Ascending aorta (tissue), 2 donors: ENCODE measurements around the gene CDH20. TPM values are rescaled to one million over a fixed set of nuclear protein-coding genes. Genes with fewer than 3 reads are reported as not detected.

ENCODE experiments used
- DNase-seq, 2 donors: peaks; one replicate each; pipeline ENCODE4 v3.0.0-alpha.2; 2019; ENCODE audit warnings: low spot score in 2 of 2
- H3K27ac ChIP-seq, 2 donors: fragments of 200-600 bp; sonication (generic); one replicate each; pipeline ENCODE4 v1.5.1; 2016 to 2017; ENCODE audit warnings: mild to moderate bottlenecking in 1 of 2
- H3K27me3 ChIP-seq: fragments of 200-600 bp; sonication (generic); one replicate; pipeline ENCODE4 v1.5.1; 2017
- H3K36me3 ChIP-seq, 2 donors: fragments of 200-600 bp; sonication (generic); one replicate each; pipeline ENCODE4 v1.5.1; 2016
- H3K4me1 ChIP-seq, 2 donors: fragments of 200-600 bp; sonication (generic); one replicate each; pipeline ENCODE4 v1.5.1; 2016 to 2017; ENCODE audit warnings: mild to moderate bottlenecking in 1 of 2
- H3K4me3 ChIP-seq, 2 donors: fragments of 200-600 bp; sonication (generic); one replicate each; pipeline ENCODE4 v1.5.1; 2016 to 2017; ENCODE audit warnings: mild to moderate bottlenecking in 1 of 2
- H3K9me3 ChIP-seq, 2 donors: fragments of 200-600 bp; sonication (generic); one replicate each; pipeline ENCODE4 v1.5.1; 2016
- intact Hi-C: fragments of 100-400 bp; cut with DNase I; formaldehyde crosslinking; loops from one replicate; pipeline ENCODE4 v1.15.1; 2023
- total RNA-seq: library from RNA; depleted of rRNA; stranded (reverse); fragments of >200 nt; gene quantifications from one replicate; pipeline ENCODE4 v1.1.0, GENCODE V29; 2016
- TF ChIP-seq, protein P1 (sequence below), 3 experiments: fragments of 200-600 bp in 2 of 3; fragments of 450-650 bp in 1 of 3; sonication (generic) in 2 of 3; IDR thresholded peaks; one replicate each; pipeline ENCODE4 v1.5.1; 2016 to 2019; ENCODE audit warnings: antibody characterized with exemption in 3 of 3, mild to moderate bottlenecking in 1 of 3, moderate library complexity in 1 of 3

CDH20 gene
- not detected for total RNA-seq

GRCh38 chr18:61333271-61333745, at the start of gene CDH20:
TSS of gene CDH20 (plus strand) at chr18:61333430.
- intact Hi-C loops, result no loop called here

DNA sequence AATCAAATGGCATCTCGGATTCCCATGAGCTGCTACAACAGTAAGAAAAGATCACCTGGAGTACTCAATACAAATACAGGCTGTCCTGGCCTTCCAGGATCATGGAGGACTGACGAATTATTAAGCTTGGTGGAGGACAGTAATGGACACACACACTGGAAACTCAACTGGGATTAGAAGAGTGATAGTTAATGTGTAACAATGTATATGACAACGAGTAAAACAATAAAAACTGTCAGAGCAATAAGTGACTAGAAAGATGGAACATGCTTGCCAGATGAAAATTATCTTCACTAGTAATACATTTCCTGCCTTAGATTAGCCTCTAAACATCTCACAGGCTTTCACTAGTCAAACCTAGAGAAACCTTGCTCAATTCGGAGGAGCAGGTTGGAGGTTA, 49.2 kb upstream of the CDH20 start:
- DNase-seq, result no peak
- Histone ChIP-seq H3K9me3 (peaks cover 0 to 5% of the 10 kb centered on the region in 2 donors), H3K27me3 (no peaks in the 10 kb centered on the region), H3K27ac (no peak overlapping the region), H3K36me3 (no peaks in the 10 kb centered on the region), H3K4me1 (no peaks in the 10 kb centered on the region), H3K4me3 (no peak overlapping the region)
- TF ChIP-seq, protein P1, sequence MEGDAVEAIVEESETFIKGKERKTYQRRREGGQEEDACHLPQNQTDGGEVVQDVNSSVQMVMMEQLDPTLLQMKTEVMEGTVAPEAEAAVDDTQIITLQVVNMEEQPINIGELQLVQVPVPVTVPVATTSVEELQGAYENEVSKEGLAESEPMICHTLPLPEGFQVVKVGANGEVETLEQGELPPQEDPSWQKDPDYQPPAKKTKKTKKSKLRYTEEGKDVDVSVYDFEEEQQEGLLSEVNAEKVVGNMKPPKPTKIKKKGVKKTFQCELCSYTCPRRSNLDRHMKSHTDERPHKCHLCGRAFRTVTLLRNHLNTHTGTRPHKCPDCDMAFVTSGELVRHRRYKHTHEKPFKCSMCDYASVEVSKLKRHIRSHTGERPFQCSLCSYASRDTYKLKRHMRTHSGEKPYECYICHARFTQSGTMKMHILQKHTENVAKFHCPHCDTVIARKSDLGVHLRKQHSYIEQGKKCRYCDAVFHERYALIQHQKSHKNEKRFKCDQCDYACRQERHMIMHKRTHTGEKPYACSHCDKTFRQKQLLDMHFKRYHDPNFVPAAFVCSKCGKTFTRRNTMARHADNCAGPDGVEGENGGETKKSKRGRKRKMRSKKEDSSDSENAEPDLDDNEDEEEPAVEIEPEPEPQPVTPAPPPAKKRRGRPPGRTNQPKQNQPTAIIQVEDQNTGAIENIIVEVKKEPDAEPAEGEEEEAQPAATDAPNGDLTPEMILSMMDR (IDR thresholded peaks at IDR 0.05), result no peak
- intact Hi-C loops, result no loop called here

More at GRCh38 chr18:61333271-61333745, at the start of gene CDH20:
- Histone ChIP-seq H3K4me3 (peak within 1 kb of the TSS; percentile 25 to 49), H3K9me3 (no peaks in the 10 kb centered on the region), H3K36me3 (no peaks in the 10 kb centered on the region), H3K4me1 (no peaks in the 10 kb centered on the region), H3K27me3 (no peaks in the 10 kb centered on the region), H3K27ac (no peak within 1 kb of the TSS)
- TF ChIP-seq, protein P1 (IDR thresholded peaks at IDR 0.05), result no peak
- no peak for DNase-seq

- intact Hi-C loops, result no loop called here
- Histone ChIP-seq H3K4me1 (no peaks in the 10 kb centered on the region), H3K27me3 (no peaks in the 10 kb centered on the region), H3K9me3 (peaks cover 0 to 2% of the 10 kb centered on the region in 2 donors), H3K4me3 (no peak overlapping the region), H3K36me3 (no peaks in the 10 kb centered on the region), H3K27ac (no peak overlapping the region)
- no peak for DNase-seq
- TF ChIP-seq, protein P1 (IDR thresholded peaks at IDR 0.05), result no peak
Observed at GRCh38 chr18:61285777-61286176, 47.5 kb upstream of the CDH20 start.

GRCh38 chr18:61286867-61287266, 46.4 kb upstream of the CDH20 start:
- no peak for DNase-seq
- Histone ChIP-seq H3K4me1 (no peaks in the 10 kb centered on the region), H3K27ac (no peak overlapping the region), H3K36me3 (no peaks in the 10 kb centered on the region), H3K4me3 (no peak overlapping the region), H3K27me3 (no peaks in the 10 kb centered on the region), H3K9me3 (no peaks in the 10 kb centered on the region)
- intact Hi-C loops, result no loop called here
- TF ChIP-seq, protein P1 (IDR thresholded peaks at IDR 0.05), result no peak

GRCh38 chr18:61290616-61291015, 42.6 kb upstream of the CDH20 start:
- H3K36me3 ChIP-seq, result no peaks in the 10 kb centered on the region
- DNase-seq, result no peak
- no peaks in the 10 kb centered on the region for H3K27me3 ChIP-seq
- H3K4me1 ChIP-seq, result no peaks in the 10 kb centered on the region
- no peak overlapping the region for H3K27ac ChIP-seq
- TF ChIP-seq, protein P1 (IDR thresholded peaks at IDR 0.05), result no peak
- intact Hi-C loops, result no loop called here
- H3K9me3 ChIP-seq, result no peaks in the 10 kb centered on the region
- H3K4me3 ChIP-seq, result no peak overlapping the region
